ENCODE results near the gene UBE2E2.

UBE2E2 gene

GRCh38 chr3:23595851-23596250, 392.7 kb downstream of the UBE2E2 start:
- TF ChIP-seq, protein P1, sequence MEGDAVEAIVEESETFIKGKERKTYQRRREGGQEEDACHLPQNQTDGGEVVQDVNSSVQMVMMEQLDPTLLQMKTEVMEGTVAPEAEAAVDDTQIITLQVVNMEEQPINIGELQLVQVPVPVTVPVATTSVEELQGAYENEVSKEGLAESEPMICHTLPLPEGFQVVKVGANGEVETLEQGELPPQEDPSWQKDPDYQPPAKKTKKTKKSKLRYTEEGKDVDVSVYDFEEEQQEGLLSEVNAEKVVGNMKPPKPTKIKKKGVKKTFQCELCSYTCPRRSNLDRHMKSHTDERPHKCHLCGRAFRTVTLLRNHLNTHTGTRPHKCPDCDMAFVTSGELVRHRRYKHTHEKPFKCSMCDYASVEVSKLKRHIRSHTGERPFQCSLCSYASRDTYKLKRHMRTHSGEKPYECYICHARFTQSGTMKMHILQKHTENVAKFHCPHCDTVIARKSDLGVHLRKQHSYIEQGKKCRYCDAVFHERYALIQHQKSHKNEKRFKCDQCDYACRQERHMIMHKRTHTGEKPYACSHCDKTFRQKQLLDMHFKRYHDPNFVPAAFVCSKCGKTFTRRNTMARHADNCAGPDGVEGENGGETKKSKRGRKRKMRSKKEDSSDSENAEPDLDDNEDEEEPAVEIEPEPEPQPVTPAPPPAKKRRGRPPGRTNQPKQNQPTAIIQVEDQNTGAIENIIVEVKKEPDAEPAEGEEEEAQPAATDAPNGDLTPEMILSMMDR (IDR thresholded peaks at IDR 0.05; ENCODE audit: extremely low read depth, insufficient read depth, missing control alignments): no peak
- in situ Hi-C loops (cut with MboI; ENCODE audit: low pct_unique_long_range_greater_than_20kb, low sequenced_read_pairs, unreplicated experiment): no loop called here
- no peak for DNase-seq (ENCODE audit: low spot score)

GRCh38 chr3:23600167-23600871, 397.2 kb downstream of the UBE2E2 start:
- DNase-seq (ENCODE audit: low spot score): no peak
- TF ChIP-seq, protein P1 (IDR thresholded peaks at IDR 0.05; ENCODE audit: extremely low read depth, insufficient read depth, missing control alignments): no peak
- in situ Hi-C loops (cut with MboI; ENCODE audit: low pct_unique_long_range_greater_than_20kb, low sequenced_read_pairs, unreplicated experiment): no loop called here

DNA sequence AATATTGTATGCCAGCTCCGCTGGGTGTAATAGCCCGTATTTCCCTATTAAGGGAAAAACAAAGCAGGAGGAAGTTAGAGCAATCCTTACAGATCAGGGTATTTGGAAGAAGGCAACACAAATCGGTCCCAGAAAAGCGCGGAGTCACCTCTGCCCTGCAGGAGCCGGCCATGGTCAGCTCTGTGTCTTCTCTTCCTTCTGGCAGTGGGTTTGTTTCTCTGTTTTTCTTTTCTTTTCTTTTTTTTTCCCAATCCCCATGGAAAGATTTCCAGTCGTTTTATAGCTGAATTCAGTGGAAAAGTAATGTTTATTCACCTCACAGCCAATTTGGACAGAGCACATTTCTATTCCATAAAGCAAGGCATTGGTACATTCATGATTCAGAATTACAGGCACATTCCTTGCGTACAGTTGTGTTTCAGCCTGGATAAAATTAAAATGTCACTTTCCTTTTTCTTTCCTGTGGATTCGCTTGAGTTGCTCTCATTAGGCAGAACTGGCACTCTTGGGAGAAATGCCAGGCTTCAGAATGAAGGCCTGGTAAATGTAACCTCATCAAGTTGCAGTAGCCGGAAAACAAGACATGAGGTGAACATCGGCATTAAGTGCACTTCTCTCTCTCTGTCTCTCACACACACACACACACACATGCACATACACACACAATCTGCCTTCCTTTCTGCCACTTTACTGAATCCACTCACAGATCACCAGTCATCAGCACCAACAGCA, 398.1 kb downstream of the UBE2E2 start:
- in situ Hi-C loops (cut with MboI; ENCODE audit: low pct_unique_long_range_greater_than_20kb, low sequenced_read_pairs, unreplicated experiment): no loop called here

DNA sequence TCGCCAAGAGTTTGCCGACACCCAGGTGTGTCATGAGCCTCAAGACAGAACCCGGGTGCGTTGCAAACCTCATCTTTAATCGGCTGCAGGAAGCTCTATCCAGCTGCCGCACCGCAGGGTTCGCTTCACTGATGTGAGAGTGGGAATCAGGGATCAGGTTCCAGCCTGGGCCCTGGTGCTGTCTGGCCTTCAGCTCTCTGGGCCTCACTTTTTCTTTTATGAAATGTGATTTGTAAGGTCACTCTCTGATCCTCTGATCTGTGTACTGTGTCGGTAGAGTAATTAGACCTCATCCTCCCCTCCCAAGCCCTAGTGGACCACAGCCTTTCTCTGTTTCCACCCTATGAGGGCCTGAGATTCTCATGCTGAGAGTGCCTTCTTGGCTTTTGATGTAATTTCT, 399.8 kb downstream of the UBE2E2 start:
- in situ Hi-C loops (cut with MboI; ENCODE audit: low pct_unique_long_range_greater_than_20kb, low sequenced_read_pairs, unreplicated experiment): no loop called here
- no peak for DNase-seq (ENCODE audit: low spot score)
- TF ChIP-seq, protein P1 (IDR thresholded peaks at IDR 0.05; ENCODE audit: extremely low read depth, insufficient read depth, missing control alignments): no peak

More for the DNA sequence above, 398.1 kb downstream of the UBE2E2 start:
- TF ChIP-seq, protein P1 (IDR thresholded peaks at IDR 0.05; ENCODE audit: extremely low read depth, insufficient read depth, missing control alignments): no peak
- no peak for DNase-seq (ENCODE audit: low spot score)

DNA sequence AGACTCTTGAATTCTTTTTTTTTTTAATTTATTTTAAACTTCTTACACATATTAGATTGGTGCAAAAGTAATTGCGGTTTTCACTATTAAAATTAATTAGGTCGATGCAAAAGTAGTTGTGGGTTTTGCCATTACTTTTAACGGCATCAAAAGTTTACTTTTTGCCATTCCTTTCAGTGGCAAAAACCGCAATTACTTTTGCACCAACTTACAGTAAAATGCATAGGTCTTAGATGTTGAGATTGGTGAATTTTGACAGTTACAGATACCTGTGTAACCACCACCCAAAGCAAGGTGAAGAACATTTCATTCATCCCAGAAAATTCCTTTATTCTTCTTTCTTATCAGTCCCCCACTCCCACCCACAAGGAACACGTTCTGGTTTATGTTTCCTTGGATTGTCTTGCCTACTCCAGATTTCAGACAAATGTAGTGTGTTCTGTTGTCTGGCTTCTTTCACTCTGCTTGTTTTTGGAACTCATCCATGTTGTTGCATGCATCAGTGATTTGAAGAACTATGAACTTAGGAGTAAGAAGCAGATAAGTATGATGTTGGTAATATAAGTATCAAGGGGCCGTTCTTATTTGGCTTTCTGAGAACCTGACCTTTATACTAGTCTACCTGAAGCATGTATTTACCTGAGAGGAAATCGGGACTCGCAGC, 404.2 kb downstream of the UBE2E2 start:
- in situ Hi-C loops (cut with MboI; ENCODE audit: low pct_unique_long_range_greater_than_20kb, low sequenced_read_pairs, unreplicated experiment): no loop called here
- TF ChIP-seq, protein P1 (IDR thresholded peaks at IDR 0.05; ENCODE audit: extremely low read depth, insufficient read depth, missing control alignments): no peak
- DNase-seq (ENCODE audit: low spot score): no peak

DNA sequence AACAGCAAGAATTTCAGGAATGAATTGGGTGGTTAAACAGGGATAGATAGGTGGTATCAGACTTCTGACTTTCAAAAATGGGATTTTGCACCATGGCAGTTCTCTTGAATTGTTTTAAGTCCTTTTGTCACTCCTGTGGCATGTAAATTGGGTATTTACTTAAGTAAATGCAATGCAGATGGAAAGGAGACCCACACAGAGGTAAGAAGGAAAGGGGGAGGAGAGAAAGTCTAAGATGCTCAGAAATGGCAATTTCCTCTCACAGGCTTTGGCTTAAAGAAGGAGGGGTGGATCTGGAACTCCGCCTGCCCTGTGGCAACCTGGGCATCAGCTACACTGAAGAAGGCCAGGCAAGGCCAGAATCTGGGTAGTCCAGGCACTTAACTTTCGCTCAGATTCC, 405.5 kb downstream of the UBE2E2 start:
- in situ Hi-C loops (cut with MboI; ENCODE audit: low pct_unique_long_range_greater_than_20kb, low sequenced_read_pairs, unreplicated experiment): no loop called here
- DNase-seq (ENCODE audit: low spot score): no peak
- TF ChIP-seq, protein P1 (IDR thresholded peaks at IDR 0.05; ENCODE audit: extremely low read depth, insufficient read depth, missing control alignments): no peak
